HK-2 (cell line): Measurements from ENCODE around the gene TTYH1.

Source experiments
- DNase-seq: peaks from one replicate; pipeline ENCODE4 v3.0.0-alpha.2; 2018; ENCODE audit not compliant: unreplicated experiment

Gene TTYH1

GRCh38 chr19:54424201-54424600, 8.9 kb downstream of the TTYH1 start:
- no peak for DNase-seq

- DNase-seq = no peak
These were observed 9.6 kb downstream of the TTYH1 start for GRCh38 chr19:54424660-54425381.

GRCh38 chr19:54425382-54425723, 10.1 kb downstream of the TTYH1 start:
- no peak for DNase-seq

- no peak for DNase-seq
These were observed 11.1 kb downstream of the TTYH1 start for GRCh38 chr19:54426291-54426931.

- DNase-seq = no peak
These were observed 12.3 kb downstream of the TTYH1 start for GRCh38 chr19:54427586-54427985.

- DNase-seq = no peak
These were observed 13.3 kb downstream of the TTYH1 start for GRCh38 chr19:54428323-54429175.

- DNase-seq = no peak
These were observed 13.9 kb downstream of the TTYH1 start for GRCh38 chr19:54429176-54429495.

- no peak for DNase-seq
These were observed 14.4 kb downstream of the TTYH1 start for GRCh38 chr19:54429545-54430227.

GRCh38 chr19:54430306-54431254, 15.3 kb downstream of the TTYH1 start:
- DNase-seq = no peak

- DNase-seq = no peak
These were observed 16.1 kb downstream of the TTYH1 start for GRCh38 chr19:54431255-54431838.

- DNase-seq = no peak
These were observed 17.0 kb downstream of the TTYH1 start for GRCh38 chr19:54432144-54432738.

- no peak for DNase-seq
These were observed 18.4 kb downstream of the TTYH1 start for GRCh38 chr19:54433697-54434096.

- no peak for DNase-seq
These were observed 19.0 kb downstream of the TTYH1 start for GRCh38 chr19:54434112-54434872.

- DNase-seq = no peak
These were observed 19.6 kb downstream of the TTYH1 start for GRCh38 chr19:54434873-54435214.

- DNase-seq = no peak
These were observed 20.3 kb downstream of the TTYH1 start for GRCh38 chr19:54435551-54436016.

GRCh38 chr19:54436031-54436523, 20.8 kb downstream of the TTYH1 start:
- no peak for DNase-seq

GRCh38 chr19:54436628-54437252, 21.5 kb downstream of the TTYH1 start:
- DNase-seq = no peak

- DNase-seq = no peak
These were observed 24.0 kb downstream of the TTYH1 start for GRCh38 chr19:54439174-54439851.
